Vagina (tissue), 2 donors: ENCODE data around the gene ZNF597. TPM values are rescaled to one million over a fixed set of nuclear protein-coding genes. Genes with fewer than 3 reads are reported as not detected.

Source experiments
- DNase-seq, 2 donors: peaks; one replicate each; pipeline ENCODE4 v3.0.0-alpha.2; 2017; ENCODE audit errors: extremely low spot score in 2 of 2
- H3K27ac ChIP-seq: fragments of 200-600 bp; sonication (generic); one replicate; pipeline ENCODE4 v1.5.1; 2019
- H3K27me3 ChIP-seq: fragments of 200-600 bp; sonication (generic); one replicate; pipeline ENCODE4 v1.5.1; 2019
- H3K36me3 ChIP-seq, 2 donors: fragments of 200-600 bp; sonication (generic); one replicate each; pipeline ENCODE4 v1.5.1; 2017 to 2019
- H3K4me1 ChIP-seq: fragments of 200-600 bp; sonication (generic); one replicate; pipeline ENCODE4 v1.5.1; 2019
- H3K4me3 ChIP-seq, 2 donors: fragments of 200-600 bp; sonication (generic); 1 replicate in 1 of 2; 2 replicates in 1 of 2; pipeline ENCODE4 v1.5.1; 2016 to 2019
- H3K9me3 ChIP-seq: fragments of 200-600 bp; sonication (generic); one replicate; pipeline ENCODE4 v1.5.1; 2019
- POLR2A ChIP-seq, 2 donors: fragments of 450-650 bp; IDR thresholded peaks; one replicate each; pipeline ENCODE4 v1.6.1; 2017; ENCODE audit warnings: antibody characterized with exemption in 2 of 2, mild to moderate bottlenecking in 2 of 2, moderate library complexity in 2 of 2
- POLR2AphosphoS5 ChIP-seq, 2 donors: sonication (generic); formaldehyde crosslinking; IDR thresholded peaks; one replicate each; pipeline ENCODE4 v1.9.0; 2017; ENCODE audit warnings: antibody characterized with exemption in 2 of 2, mild to moderate bottlenecking in 2 of 2, low read depth in 1 of 2; ENCODE audit not compliant: insufficient read depth in 1 of 2
- intact Hi-C: fragments of 100-400 bp; cut with DNase I; formaldehyde crosslinking; loops from one replicate; pipeline ENCODE4 v1.15.1; 2023
- microRNA-seq: library from miRNA; unstranded; fragments of <30 nt; microRNA quantifications from one replicate; pipeline ENCODE4, GENCODE V29; 2017; ENCODE audit warnings: borderline number of aligned reads, borderline replicate concordance
- small RNA-seq: library from RNA; depleted of rRNA; stranded (forward); fragments of <200 nt; gene quantifications from one replicate; pipeline ENCODE3, GENCODE V24; 2016
- total RNA-seq: library from RNA; depleted of rRNA; stranded (reverse); fragments of >200 nt; gene quantifications from one replicate; pipeline ENCODE4 v1.2.3, GENCODE V29; 2016
- TF ChIP-seq, protein P1 (sequence below), 3 experiments: fragments of 450-650 bp in 2 of 3; fragments of 200-600 bp in 1 of 3; sonication (generic) in 1 of 3; IDR thresholded peaks; one replicate each; pipeline ENCODE4 v1.5.1; 2017 to 2019; ENCODE audit warnings: antibody characterized with exemption in 3 of 3, mild to moderate bottlenecking in 2 of 3, moderate library complexity in 2 of 3

The ZNF597 gene
- total RNA-seq, 1 donor from 2014 or later: 2.0 TPM

DNA sequence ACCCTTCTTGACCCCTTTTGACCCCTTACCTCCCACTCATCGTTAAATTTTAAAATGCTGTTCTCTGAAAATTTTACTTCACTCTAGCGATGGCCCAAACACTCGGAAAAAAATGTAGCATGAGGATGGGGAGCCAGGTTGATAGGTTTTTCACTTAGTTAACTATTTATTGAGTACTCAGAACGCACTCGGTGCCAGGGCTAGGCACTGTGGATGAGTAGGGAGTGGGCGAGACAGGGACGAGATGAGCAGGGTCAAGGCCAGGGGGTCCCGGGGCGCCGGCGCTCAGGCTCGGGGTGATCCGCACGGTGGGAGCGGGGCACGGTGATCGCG is 42.9 kb downstream of the ZNF597 start:
- peaks cover 0 to 56% of the 10 kb centered on the region in 2 donors for H3K36me3 ChIP-seq
- H3K9me3 ChIP-seq: peaks cover 6% of the 10 kb centered on the region
- TF ChIP-seq POLR2AphosphoS5 (IDR thresholded peaks at IDR 0.05; ENCODE audit: insufficient read depth in 1 of 2, low read depth in 1 of 2): no peak
- TF ChIP-seq POLR2A (IDR thresholded peaks at IDR 0.05): no peak
- TF ChIP-seq, protein P1, sequence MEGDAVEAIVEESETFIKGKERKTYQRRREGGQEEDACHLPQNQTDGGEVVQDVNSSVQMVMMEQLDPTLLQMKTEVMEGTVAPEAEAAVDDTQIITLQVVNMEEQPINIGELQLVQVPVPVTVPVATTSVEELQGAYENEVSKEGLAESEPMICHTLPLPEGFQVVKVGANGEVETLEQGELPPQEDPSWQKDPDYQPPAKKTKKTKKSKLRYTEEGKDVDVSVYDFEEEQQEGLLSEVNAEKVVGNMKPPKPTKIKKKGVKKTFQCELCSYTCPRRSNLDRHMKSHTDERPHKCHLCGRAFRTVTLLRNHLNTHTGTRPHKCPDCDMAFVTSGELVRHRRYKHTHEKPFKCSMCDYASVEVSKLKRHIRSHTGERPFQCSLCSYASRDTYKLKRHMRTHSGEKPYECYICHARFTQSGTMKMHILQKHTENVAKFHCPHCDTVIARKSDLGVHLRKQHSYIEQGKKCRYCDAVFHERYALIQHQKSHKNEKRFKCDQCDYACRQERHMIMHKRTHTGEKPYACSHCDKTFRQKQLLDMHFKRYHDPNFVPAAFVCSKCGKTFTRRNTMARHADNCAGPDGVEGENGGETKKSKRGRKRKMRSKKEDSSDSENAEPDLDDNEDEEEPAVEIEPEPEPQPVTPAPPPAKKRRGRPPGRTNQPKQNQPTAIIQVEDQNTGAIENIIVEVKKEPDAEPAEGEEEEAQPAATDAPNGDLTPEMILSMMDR (IDR thresholded peaks at IDR 0.05): no peak
- peak overlapping the region; percentile 72 to 98 for H3K4me3 ChIP-seq
- intact Hi-C loops: no loop called here
- peaks cover 34% of the 10 kb centered on the region for H3K4me1 ChIP-seq
- no peak for DNase-seq
- H3K27me3 ChIP-seq: no peaks in the 10 kb centered on the region
- H3K27ac ChIP-seq: peak overlapping the region; percentile 31

DNA sequence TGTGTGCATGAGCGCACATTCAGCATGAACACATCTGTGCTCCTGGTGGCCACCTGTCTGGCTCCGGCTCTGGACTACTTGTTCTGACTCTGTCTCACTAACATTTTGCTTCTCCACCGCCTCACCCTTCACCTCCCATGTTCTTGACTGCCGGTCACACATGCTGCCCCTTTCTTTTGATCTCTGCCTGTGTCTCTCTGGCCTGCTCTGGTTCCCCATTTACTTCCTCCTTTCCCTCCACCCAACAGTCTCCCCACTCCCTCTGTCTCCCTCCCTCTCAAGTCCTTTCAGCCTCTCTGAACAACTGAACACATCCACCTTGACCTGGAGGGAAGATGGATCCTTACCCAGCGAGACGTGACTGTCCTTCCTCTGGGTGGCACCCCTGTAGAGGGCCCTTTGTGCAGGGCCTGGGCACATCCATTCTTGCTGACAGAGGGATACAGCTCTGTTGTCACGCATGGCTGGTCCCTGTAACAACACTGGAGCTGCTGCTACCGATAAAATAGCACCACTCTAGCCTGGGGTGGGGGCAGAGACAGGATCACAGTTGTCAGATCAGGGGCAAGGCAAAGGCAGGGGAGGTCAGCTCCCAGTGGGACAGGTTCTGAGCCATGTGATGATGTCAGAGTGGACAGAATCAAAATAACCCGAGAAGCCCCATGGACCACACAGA is 53.5 kb downstream of the ZNF597 start:
- intact Hi-C loops: loop anchor here (10.0 kb wide), 1 partner anchor 75 kb away; no protein-coding TSS in a partner anchor
- H3K36me3 ChIP-seq: peaks cover 4 to 82% of the 10 kb centered on the region in 2 donors
- peaks cover 44% of the 10 kb centered on the region for H3K9me3 ChIP-seq
- H3K27me3 ChIP-seq: no peaks in the 10 kb centered on the region
- H3K4me3 ChIP-seq: no peak overlapping the region
- no peak for TF ChIP-seq POLR2AphosphoS5 (IDR thresholded peaks at IDR 0.05; ENCODE audit: insufficient read depth in 1 of 2, low read depth in 1 of 2)
- TF ChIP-seq, protein P1 (IDR thresholded peaks at IDR 0.05): no peak
- no peak for TF ChIP-seq POLR2A (IDR thresholded peaks at IDR 0.05)
- no peak overlapping the region for H3K27ac ChIP-seq
- no peak for DNase-seq
- no peaks in the 10 kb centered on the region for H3K4me1 ChIP-seq

DNA sequence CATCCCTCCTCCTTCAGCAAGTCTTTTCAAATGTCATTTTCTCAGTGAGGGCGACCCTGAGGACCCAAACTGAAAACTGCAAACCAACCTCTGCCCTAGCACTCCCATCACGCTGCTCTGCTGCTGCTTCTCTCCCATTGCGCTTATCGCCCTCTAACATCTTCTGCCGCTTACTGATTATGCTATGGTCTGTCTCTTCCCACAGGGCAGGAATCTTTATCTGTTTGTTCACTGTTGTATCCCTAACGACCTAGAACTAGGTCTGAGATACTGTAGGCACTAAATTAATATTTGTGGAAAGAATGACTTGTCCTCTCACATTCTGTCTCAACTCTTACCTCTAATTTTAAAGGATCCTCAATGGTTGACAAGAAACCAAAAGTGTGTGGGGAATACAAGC is 55.0 kb downstream of the ZNF597 start:
- H3K36me3 ChIP-seq: peaks cover 2 to 82% of the 10 kb centered on the region in 2 donors
- peaks cover 54% of the 10 kb centered on the region for H3K9me3 ChIP-seq

DNA sequence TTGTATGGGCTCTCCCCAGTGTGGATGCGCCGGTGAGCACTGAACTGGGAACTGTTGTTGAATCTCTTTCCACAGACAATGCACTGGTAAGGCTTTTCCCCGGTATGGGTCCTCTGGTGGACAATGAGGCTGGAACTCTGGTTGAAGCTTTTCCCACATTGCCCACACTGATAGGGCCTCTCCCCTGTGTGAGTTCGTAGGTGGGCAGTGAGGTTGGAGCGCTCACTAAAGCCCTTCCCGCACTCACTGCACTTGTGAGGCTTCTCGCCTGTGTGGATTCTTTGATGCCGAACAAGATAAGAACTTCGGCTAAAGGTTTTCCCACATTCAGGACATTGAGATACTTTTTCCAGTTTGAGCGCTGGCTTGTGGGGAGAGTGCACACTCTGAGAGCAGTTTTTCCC is 60.3 kb downstream of the ZNF597 start:
- intact Hi-C loops: loop anchor here (10.0 kb wide), 1 partner anchor 68 kb away; no protein-coding TSS in a partner anchor
- peaks cover 0 to 55% of the 10 kb centered on the region in 2 donors for H3K36me3 ChIP-seq
- H3K4me3 ChIP-seq: no peak overlapping the region
- TF ChIP-seq, protein P1 (IDR thresholded peaks at IDR 0.05): no peak
- TF ChIP-seq POLR2A (IDR thresholded peaks at IDR 0.05) (no peak), POLR2AphosphoS5 (IDR thresholded peaks at IDR 0.05; ENCODE audit: insufficient read depth in 1 of 2, low read depth in 1 of 2) (no peak)
- peaks cover 74% of the 10 kb centered on the region for H3K9me3 ChIP-seq
- no peaks in the 10 kb centered on the region for H3K4me1 ChIP-seq
- no peaks in the 10 kb centered on the region for H3K27me3 ChIP-seq
- no peak overlapping the region for H3K27ac ChIP-seq
- no peak for DNase-seq

More for the DNA sequence above, 55.0 kb downstream of the ZNF597 start:
- TF ChIP-seq POLR2AphosphoS5 (IDR thresholded peaks at IDR 0.05; ENCODE audit: insufficient read depth in 1 of 2, low read depth in 1 of 2) (no peak), POLR2A (IDR thresholded peaks at IDR 0.05) (no peak)
- TF ChIP-seq, protein P1 (IDR thresholded peaks at IDR 0.05): no peak
- no peak for DNase-seq
- intact Hi-C loops: loop anchor here (10.0 kb wide), 1 partner anchor 74 kb away; no protein-coding TSS in a partner anchor
- H3K4me1 ChIP-seq: no peaks in the 10 kb centered on the region
- no peaks in the 10 kb centered on the region for H3K27me3 ChIP-seq
- no peak overlapping the region for H3K4me3 ChIP-seq
- no peak overlapping the region for H3K27ac ChIP-seq

Small RNA genes lying within 50 kb of the gene (microRNA-seq; reads per million reads assigned to microRNA genes)
- not detected for gene MIR6126

Small RNA genes lying within 50 kb of the gene (small RNA-seq; reads per million reads assigned to genes)
- not detected for gene MIR6126

Other genes with a start within 250 kb of the ZNF597 start
- gene ZNF200, start 208.3 kb downstream of the ZNF597 start, total RNA-seq: 5.2 TPM
- 1.5 TPM for gene MEFV, start 186.9 kb downstream of the ZNF597 start, total RNA-seq
- gene ZNF263, start 160.0 kb downstream of the ZNF597 start, total RNA-seq: 29.7 TPM
- gene TIGD7, start 138.1 kb downstream of the ZNF597 start, total RNA-seq: 2.2 TPM
- 24.6 TPM for gene ZNF75A, start 138.0 kb downstream of the ZNF597 start, total RNA-seq
- 0.74 TPM for gene OR2C1, start 87.6 kb downstream of the ZNF597 start, total RNA-seq
- gene ZSCAN32, start 42.5 kb downstream of the ZNF597 start, total RNA-seq: 19.6 TPM
- gene ZNF174, start 42.3 kb downstream of the ZNF597 start, total RNA-seq: 14.0 TPM
- gene NAA60, start 176 bp upstream of the ZNF597 start, total RNA-seq: 58.4 TPM
- gene C16orf90, start 52.0 kb upstream of the ZNF597 start, total RNA-seq: not detected
- gene CLUAP1, start 57.5 kb upstream of the ZNF597 start, total RNA-seq: 22.8 TPM
- gene NLRC3, start 133.9 kb upstream of the ZNF597 start, total RNA-seq: 12.5 TPM
- gene SLX4, start 168.1 kb upstream of the ZNF597 start, total RNA-seq: 3.9 TPM
- 50.3 TPM for gene DNASE1, start 211.2 kb upstream of the ZNF597 start, total RNA-seq